DMS114 treated with DMSO at 0.1 percent for 48 hours (cell line): Measurements from ENCODE around the gene SRPK3.
"Not testable (repeated sequence)": the region's sequence is repeated elsewhere in the genome, so short reads cannot be mapped to it uniquely, and the experiment has no call there.

Experiments used
- DNase-seq: peaks from one replicate; lab custom pipeline; 2025; ENCODE audit not compliant: unreplicated experiment; lab: John Stamatoyannopoulos, UW

The SRPK3 gene

DNA sequence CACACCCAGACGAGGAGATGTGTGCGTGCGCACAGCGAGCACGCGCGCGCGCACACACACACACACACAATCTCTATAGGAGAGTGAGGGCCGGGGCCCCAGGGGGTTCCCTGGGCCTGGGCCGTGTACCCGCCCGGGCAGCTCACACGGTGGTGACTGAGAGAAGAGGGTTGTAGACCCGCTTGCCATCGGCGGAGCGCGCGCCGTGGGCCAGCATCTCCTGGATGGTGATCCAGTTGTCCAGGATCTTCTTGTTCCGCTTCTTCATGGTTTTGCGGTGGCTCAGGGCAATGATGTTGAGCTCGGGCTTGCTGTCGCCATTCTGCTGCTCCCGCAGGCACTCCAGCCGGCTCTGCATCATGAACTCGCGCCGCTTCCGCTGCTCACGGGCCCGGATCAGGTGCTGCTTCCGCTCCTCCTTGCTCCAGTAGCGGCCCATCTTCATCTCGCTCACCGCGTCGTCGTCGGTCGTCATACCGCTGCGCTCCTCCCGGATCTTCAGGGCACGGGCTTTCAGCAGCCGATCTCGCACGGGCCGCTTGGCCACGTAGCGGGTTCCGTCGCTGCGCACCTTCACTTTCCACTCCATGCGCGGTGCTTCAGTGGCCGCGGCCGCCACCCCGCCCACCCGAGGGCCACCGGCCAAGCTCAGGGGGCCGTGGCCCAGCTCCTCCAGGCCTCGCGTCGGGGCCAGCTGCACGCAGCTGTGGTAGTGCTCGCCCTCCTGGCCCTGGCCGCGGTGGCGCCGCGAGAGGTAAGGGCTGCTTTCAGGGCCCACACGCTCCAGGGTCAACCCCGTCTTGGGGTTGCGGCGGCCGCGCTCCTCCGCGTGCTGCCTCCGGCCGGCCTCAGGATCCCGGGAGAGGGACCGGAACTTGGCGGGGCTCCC is 22.6 kb downstream of the SRPK3 start:
- no peak for DNase-seq

DNA sequence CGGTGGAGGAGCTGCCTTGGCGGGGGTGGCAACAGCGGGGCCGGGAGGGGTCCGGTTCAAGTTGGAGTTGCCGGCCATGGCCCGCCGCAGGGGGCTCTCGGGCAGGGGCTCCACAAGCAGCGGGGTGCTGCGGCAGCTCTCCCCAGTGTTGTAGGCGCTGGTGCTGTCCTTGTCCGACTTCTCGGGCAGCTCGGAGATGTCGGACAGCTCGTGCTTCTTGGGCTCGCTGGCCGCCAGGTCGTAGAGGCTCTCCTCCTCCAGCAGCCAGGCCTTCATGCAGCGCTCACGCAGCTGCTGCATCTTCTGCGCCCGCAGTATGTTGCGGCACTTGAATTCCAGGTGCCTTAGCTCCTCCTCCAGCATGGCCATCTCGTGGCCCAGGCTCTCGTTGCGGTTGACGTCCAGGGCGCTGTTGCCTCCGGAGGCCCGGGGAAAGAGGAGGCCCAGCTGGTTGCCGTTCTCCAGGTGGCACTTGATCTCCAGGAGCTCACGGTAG is 23.3 kb downstream of the SRPK3 start:
- no peak for DNase-seq

GRCh38 chrX:153804621-153805020 is 23.8 kb downstream of the SRPK3 start:
- no peak for DNase-seq

- no peak for DNase-seq
Observed at GRCh38 chrX:153805436-153805835, 24.6 kb downstream of the SRPK3 start.

- DNase-seq, result no peak
Observed at GRCh38 chrX:153806999-153807575, 26.2 kb downstream of the SRPK3 start.

GRCh38 chrX:153807976-153808375 is 27.1 kb downstream of the SRPK3 start:
- no peak for DNase-seq

GRCh38 chrX:153812220-153812619 is 31.4 kb downstream of the SRPK3 start:
- DNase-seq, result no peak

DNA sequence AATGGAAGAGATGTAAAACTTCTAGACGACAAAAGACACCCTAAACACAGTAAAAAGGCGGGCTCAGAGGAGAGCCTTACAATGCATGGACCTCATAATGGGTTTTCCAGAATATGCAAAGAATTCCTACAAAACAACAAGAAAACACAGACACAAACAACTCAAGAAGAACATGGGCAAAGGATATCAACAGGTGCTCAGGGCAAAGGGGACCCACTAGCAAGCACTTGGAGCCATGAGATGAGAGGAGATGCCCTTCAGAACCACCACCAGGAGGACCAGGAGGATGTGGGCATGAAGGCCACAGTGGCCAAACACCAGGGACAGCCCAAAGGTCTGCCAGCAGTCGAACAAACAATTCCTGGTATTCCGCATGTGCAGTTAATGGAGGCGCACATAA is 32.3 kb downstream of the SRPK3 start:
- no peak for DNase-seq

- no peak for DNase-seq
Observed at GRCh38 chrX:153814591-153815315, 33.9 kb downstream of the SRPK3 start.

DNA sequence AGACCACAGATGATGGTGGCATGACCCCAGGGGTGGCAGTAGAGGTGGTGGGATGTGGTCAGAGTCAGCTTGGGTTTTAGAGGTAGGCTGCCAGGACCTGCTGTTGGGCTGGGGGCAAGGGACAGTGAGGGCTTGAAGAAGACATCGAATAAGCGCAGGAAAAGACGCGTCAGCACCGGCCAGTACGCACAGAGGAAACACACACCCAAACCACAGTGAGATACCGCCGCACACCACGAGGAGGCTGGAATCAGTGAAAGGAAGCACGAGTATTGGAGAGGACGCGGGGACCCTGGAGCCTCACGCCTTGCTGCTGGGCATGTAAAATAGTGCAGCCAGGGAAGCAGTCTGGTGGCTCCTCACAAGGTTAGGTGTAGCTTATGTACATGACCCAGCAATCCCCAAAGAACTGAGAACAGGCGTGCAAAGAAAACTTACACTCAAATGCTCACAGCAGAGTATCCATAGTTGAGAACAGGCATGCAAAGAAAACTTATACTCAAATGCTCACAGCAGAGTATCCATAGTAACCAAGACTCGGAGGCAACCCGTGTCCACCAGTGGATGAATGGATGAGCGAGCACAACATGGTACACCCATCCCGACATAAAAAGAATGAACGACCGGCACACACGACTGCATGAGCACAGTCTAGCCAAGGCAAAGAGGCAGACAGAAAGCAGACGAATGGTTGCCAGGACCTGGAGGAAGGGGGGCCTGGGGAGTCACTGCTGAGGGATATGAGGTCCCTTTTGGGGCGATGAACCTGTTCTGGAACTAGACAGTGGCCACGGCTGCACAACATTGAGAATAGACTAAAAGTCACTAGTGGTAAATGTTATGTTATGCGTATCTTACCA is 36.2 kb downstream of the SRPK3 start:
- DNase-seq, result peak; percentile 1

DNA sequence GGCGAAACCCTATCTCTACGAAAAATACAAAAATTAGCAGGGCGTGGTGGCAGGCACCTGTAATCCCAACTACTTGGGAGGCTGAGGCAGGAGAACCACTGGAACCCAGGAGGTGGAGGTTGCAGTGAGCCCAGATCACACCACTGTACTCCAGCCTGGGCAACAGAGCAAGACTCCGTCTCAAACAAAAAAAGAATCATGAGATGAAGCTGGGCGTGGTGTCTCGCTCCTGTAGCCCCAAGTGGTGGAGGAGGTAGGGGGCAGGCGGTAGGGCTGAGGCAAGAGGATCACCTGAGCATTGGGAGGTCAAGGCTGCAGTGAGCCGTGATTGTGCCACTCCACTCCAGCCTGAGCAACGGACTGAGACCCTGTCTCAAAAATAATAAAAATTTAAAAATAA is 37.2 kb downstream of the SRPK3 start:
- DNase-seq, result not testable (repeated sequence)

DNA sequence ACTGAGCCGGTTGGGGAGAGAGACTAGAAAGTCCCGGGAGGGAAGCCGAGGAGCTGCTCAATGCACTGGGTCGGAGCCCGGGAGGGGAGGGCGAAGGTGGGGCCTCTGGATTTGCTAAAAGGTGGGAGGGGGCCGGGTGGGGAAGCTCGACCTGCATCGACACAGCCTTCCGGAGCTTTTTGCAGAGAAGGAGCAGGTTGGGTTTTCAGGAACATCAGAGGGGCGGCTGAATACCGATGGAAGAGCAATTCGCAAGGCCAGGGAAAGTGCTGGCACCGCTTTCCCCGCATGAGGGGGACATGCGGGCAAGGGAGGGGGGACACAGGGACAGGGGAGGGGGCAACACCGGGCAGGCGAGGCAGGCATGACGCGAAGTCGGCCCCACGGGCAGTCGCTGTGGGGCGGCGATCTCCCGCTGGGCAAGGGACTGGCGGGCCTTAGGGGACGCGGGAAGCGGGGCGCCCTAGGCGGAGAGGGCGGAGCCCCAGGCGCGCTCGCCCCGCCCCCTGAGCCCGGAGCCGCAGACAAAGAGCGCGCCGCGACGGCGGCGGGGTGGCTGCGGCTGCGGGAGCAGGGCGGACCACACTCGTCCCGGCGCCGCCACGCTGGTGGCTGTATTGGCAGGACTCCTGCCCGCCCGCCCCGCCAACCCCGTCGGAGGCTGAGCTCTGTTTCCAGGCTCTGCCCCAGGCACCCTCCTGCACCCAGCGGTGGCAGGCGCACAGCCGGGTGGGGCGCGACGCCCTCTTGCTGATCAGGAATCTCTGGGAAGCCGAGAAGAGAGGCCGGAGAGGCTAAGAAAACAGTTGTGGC is 37.9 kb downstream of the SRPK3 start:
- peak; percentile 9 for DNase-seq

GRCh38 chrX:153819384-153820040 is 38.7 kb downstream of the SRPK3 start:
- no peak for DNase-seq

DNA sequence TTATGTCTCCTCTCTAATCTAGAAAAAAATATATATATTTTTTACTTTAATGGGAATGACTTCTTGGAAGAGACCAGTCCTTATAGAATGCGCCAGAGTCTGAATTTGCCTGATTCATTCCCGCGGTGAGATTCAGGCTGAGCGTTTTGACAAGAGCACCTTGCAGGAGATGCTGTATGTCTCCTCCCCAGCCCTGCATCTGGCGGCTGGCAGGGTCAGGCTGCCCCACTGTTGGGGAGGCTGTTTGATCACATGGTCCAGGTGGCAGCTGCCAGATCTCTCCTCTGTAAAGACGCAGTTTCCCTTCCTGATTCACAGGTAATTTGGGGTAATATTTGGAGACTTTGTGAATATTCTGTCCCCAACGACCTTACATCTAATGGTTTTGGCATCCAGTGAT is 39.8 kb downstream of the SRPK3 start:
- no peak for DNase-seq

DNA sequence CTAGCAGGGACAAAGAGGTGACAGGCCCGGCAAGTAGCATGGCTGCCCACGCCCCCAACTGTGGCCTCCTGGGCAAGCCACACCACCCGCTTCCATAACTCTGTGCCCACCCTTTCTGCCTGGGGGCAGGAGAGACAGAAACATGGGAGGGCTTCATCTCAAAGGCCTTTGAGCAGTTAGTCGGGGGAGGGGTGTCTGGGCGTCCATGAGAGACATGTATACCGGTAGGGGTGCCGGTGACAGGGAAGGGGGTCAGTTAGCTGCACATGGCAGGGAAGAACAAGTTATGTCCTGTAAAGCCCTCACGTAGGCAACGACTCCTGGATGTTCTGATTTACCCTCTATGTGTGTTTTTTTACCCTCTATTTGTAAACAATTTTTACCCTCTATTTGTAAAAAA is 40.2 kb downstream of the SRPK3 start:
- DNase-seq, result no peak

- DNase-seq, result no peak
Observed at GRCh38 chrX:153824348-153824747, 43.5 kb downstream of the SRPK3 start.

DNA sequence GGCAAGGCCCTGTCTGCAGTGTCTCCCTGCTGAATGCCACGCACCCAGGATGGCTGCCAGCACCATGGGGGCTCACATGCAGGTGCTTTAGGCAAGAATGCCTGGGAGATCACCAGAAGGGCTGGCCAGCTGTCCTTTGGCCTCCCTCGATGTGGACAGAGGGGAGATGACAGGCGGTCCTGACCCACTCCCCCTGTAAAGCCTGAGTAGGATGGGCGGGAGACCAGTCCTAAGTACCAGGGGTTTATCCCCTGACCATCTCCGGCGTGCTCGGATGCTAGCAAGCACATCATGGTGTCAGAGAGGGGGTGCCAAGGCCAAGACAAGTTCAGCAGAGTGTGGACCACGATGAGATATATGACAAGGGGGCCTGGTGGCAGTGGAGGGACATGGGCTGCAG is 44.2 kb downstream of the SRPK3 start:
- no peak for DNase-seq

DNA sequence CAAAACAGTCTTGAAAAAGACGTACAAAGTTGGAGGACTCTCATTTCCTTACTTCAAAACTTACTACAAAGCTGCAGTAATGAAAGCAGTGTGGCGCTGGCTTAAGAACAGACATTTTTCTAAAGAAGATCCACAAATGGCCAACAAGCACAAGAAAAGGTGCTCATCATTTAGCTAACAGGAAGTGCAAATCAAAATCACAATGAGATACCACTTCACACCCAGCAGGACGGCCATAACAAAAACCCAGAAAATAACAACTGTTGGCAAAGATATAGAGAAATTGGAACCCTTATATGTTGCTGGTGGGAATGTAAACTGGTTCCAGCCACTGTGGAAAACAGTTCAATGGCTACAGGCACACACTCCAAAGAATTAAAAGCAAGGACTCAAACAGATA is 46.2 kb downstream of the SRPK3 start:
- no peak for DNase-seq

DNA sequence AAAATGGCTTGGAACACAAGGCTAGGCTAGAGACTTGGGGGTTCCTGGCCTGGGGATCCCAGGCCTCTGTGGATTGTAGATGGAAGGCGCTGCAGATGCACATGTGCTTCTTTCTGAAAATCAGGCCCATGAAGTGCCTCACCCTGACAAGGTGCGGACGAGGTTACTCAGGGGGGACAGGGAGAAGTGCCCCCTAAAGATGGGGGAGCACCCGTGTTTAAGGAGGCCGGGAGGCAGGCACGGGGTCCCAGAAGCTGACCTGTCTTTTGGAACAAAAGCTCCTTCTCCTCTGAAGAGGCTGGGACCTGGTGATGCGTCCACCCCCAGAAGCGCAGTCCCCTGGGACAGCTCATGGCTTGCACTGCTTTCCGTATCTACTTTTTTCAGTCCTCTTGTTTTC is 47.1 kb downstream of the SRPK3 start:
- no peak for DNase-seq

GRCh38 chrX:153828308-153828707 is 47.5 kb downstream of the SRPK3 start:
- no peak for DNase-seq
